NCI-H2227 treated with DMSO at 0.1 percent for 48 hours (cell line): ENCODE measurements around the gene PHYKPL.

Experiments used
- DNase-seq: peaks from one replicate; lab custom pipeline; 2025; lab: John Stamatoyannopoulos, UW

PHYKPL gene

GRCh38 chr5:178223196-178223773, 9.3 kb downstream of the PHYKPL start:
- DNase-seq, result no peak

GRCh38 chr5:178222292-178222691, 10.3 kb downstream of the PHYKPL start:
- no peak for DNase-seq

GRCh38 chr5:178221853-178222252, 10.7 kb downstream of the PHYKPL start:
- no peak for DNase-seq

GRCh38 chr5:178221282-178221681, 11.3 kb downstream of the PHYKPL start:
- no peak for DNase-seq

- no peak for DNase-seq
Observed at GRCh38 chr5:178218827-178219226, 13.8 kb downstream of the PHYKPL start.

GRCh38 chr5:178218237-178218776, 14.3 kb downstream of the PHYKPL start:
- no peak for DNase-seq

GRCh38 chr5:178216779-178217178, 15.8 kb downstream of the PHYKPL start:
- DNase-seq, result no peak

- DNase-seq, result no peak
Observed at GRCh38 chr5:178216088-178216534, 16.5 kb downstream of the PHYKPL start.

- no peak for DNase-seq
Observed at GRCh38 chr5:178215280-178216002, 17.2 kb downstream of the PHYKPL start.

GRCh38 chr5:178214160-178214803, 18.3 kb downstream of the PHYKPL start:
- no peak for DNase-seq

GRCh38 chr5:178213748-178214151, 18.9 kb downstream of the PHYKPL start:
- no peak for DNase-seq

GRCh38 chr5:178213003-178213461, 19.6 kb downstream of the PHYKPL start:
- no peak for DNase-seq

GRCh38 chr5:178212241-178213002, 20.2 kb downstream of the PHYKPL start:
- DNase-seq, result no peak

GRCh38 chr5:178211095-178212048, 21.2 kb downstream of the PHYKPL start:
- no peak for DNase-seq

- no peak for DNase-seq
Observed at GRCh38 chr5:178210686-178211085, 21.9 kb downstream of the PHYKPL start.

GRCh38 chr5:178210073-178210535, 22.5 kb downstream of the PHYKPL start:
- no peak for DNase-seq

GRCh38 chr5:178209334-178210072, 23.1 kb downstream of the PHYKPL start:
- no peak for DNase-seq

- DNase-seq, result no peak
Observed at GRCh38 chr5:178208540-178209227, 23.9 kb downstream of the PHYKPL start.

- DNase-seq, result no peak
Observed at GRCh38 chr5:178207917-178208280, 24.7 kb downstream of the PHYKPL start.
